ENCODE results near the gene TAL1. TPM values are rescaled to one million over a fixed set of nuclear protein-coding genes. Genes with fewer than 3 reads are reported as not detected.

TAL1 gene
- total and polyA plus RNA-seq, 3 donors from 2014 or later = 1.7 to 3.5 (median 2.3) TPM

- H3K4me3 ChIP-seq = no peak overlapping the region
- 17 to 20% methylated on average over 11 of the region's 11 CpGs for WGBS, 2 donors
- intact Hi-C loops (cut with DNase I; ENCODE audit: low total_unique reads) = no loop called here
Observed at GRCh38 chr1:47175227-47175934, 56.6 kb downstream of the TAL1 start.

GRCh38 chr1:47174656-47175020 is 57.4 kb downstream of the TAL1 start:
- Histone ChIP-seq H3K4me1 (peaks cover 3% of the 10 kb centered on the region), H3K27ac (no peak overlapping the region), H3K4me3 (no peak overlapping the region), H3K27me3 (no peaks in the 10 kb centered on the region), H3K36me3 (ENCODE audit: low read depth, missing control alignments) (no peaks in the 10 kb centered on the region), H3K9me3 (no peaks in the 10 kb centered on the region)
- no peak for DNase-seq
- no peak for TF ChIP-seq POLR2A (IDR thresholded peaks at IDR 0.05)
- TF ChIP-seq, protein P1, sequence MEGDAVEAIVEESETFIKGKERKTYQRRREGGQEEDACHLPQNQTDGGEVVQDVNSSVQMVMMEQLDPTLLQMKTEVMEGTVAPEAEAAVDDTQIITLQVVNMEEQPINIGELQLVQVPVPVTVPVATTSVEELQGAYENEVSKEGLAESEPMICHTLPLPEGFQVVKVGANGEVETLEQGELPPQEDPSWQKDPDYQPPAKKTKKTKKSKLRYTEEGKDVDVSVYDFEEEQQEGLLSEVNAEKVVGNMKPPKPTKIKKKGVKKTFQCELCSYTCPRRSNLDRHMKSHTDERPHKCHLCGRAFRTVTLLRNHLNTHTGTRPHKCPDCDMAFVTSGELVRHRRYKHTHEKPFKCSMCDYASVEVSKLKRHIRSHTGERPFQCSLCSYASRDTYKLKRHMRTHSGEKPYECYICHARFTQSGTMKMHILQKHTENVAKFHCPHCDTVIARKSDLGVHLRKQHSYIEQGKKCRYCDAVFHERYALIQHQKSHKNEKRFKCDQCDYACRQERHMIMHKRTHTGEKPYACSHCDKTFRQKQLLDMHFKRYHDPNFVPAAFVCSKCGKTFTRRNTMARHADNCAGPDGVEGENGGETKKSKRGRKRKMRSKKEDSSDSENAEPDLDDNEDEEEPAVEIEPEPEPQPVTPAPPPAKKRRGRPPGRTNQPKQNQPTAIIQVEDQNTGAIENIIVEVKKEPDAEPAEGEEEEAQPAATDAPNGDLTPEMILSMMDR (IDR thresholded peaks at IDR 0.05) = no peak
- intact Hi-C loops (cut with DNase I; ENCODE audit: low total_unique reads) = no loop called here

More at GRCh38 chr1:47175227-47175934, 56.6 kb downstream of the TAL1 start:
- Histone ChIP-seq H3K9me3 (no peaks in the 10 kb centered on the region), H3K27me3 (no peaks in the 10 kb centered on the region), H3K27ac (no peak overlapping the region), H3K36me3 (ENCODE audit: low read depth, missing control alignments) (no peaks in the 10 kb centered on the region), H3K4me1 (peaks cover 7% of the 10 kb centered on the region)
- TF ChIP-seq POLR2A (IDR thresholded peaks at IDR 0.05) = no peak
- TF ChIP-seq, protein P1 (IDR thresholded peaks at IDR 0.05) = peak; percentile 85 to 97 (median 95)
- peak; percentile 80 for DNase-seq

DNA sequence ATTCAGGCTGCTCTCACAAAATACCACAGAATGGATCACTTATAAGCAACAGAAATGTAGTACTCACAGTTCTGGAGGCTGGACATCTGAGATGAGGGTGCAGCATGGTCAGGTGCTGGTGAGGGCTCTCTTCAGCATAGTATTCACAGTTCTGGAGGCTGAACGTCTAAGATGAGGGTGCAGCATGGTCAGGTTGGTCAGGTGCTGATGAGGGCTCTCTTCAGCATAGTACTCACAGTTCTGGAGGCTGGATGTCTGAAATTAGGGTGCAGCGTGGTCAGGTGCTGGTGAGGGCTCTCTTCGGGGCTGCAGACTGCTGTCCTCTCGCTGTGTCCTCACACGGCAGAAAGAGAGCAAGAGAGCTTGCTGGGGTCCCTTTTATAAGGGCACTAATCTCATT is 59.2 kb downstream of the TAL1 start:
- WGBS, 2 donors = 90 to 95% methylated on average over 5 of the region's 5 CpGs
- no peaks in the 10 kb centered on the region for H3K36me3 ChIP-seq (ENCODE audit: low read depth, missing control alignments)
- no peak for TF ChIP-seq POLR2A (IDR thresholded peaks at IDR 0.05)
- TF ChIP-seq, protein P1 (IDR thresholded peaks at IDR 0.05) = no peak
- H3K27me3 ChIP-seq = no peaks in the 10 kb centered on the region
- no peak overlapping the region for H3K27ac ChIP-seq
- H3K9me3 ChIP-seq = no peaks in the 10 kb centered on the region
- DNase-seq = no peak
- intact Hi-C loops (cut with DNase I; ENCODE audit: low total_unique reads) = no loop called here
- H3K4me3 ChIP-seq = no peak overlapping the region
- H3K4me1 ChIP-seq = no peaks in the 10 kb centered on the region

Other genes starting within 250 kb of the TAL1 start
- gene CYP4X1, start 208.6 kb downstream of the TAL1 start, total RNA-seq = 10 to 100 TPM in 1 of 2 donors, 1 to 10 TPM in 1; 9.4 to 10.4 TPM
- 7.5 TPM for gene CYP4X1, start 208.6 kb downstream of the TAL1 start, polyA plus RNA-seq (ENCODE audit: insufficient read depth, low read depth, low replicate concordance)
- gene CYP4Z1, start 165.0 kb downstream of the TAL1 start, total RNA-seq = 1 to 10 TPM in 1 of 2 donors, under 1 TPM in 1; 0.68 to 2.4 TPM
- 1.0 TPM for gene CYP4Z1, start 165.0 kb downstream of the TAL1 start, polyA plus RNA-seq (ENCODE audit: insufficient read depth, low read depth, low replicate concordance)
- under 1 TPM in 1 of 2 donors, not detected in 1; 0.31 TPM for gene CYP4A22, start 94.8 kb downstream of the TAL1 start, total RNA-seq
- 0.22 TPM for gene CYP4A22, start 94.8 kb downstream of the TAL1 start, polyA plus RNA-seq (ENCODE audit: insufficient read depth, low read depth, low replicate concordance)
- gene PDZK1IP1, start 42.2 kb downstream of the TAL1 start, total RNA-seq = 1 to 10 TPM; 1.5 to 8.6 TPM
- 13.9 TPM for gene PDZK1IP1, start 42.2 kb downstream of the TAL1 start, polyA plus RNA-seq (ENCODE audit: insufficient read depth, low read depth, low replicate concordance)
- gene STIL, start 81.9 kb upstream of the TAL1 start, total RNA-seq = 10 to 100 TPM; 11.5 to 20.4 TPM
- 12.0 TPM for gene STIL, start 81.9 kb upstream of the TAL1 start, polyA plus RNA-seq (ENCODE audit: insufficient read depth, low read depth, low replicate concordance)
- gene CMPK1, start 101.6 kb upstream of the TAL1 start, total RNA-seq = 10 to 100 TPM; 35.1 to 37.0 TPM
- gene CMPK1, start 101.6 kb upstream of the TAL1 start, polyA plus RNA-seq (ENCODE audit: insufficient read depth, low read depth, low replicate concordance) = 36.1 TPM
- gene FOXE3, start 184.1 kb upstream of the TAL1 start, total RNA-seq = 1 to 10 TPM in 1 of 2 donors, under 1 TPM in 1; 0.63 to 1.4 TPM
- gene FOXE3, start 184.1 kb upstream of the TAL1 start, polyA plus RNA-seq (ENCODE audit: insufficient read depth, low read depth, low replicate concordance) = 1.2 TPM
- 1 to 10 TPM in 1 of 2 donors, under 1 TPM in 1; 0.99 to 1.3 TPM for gene FOXD2, start 205.8 kb upstream of the TAL1 start, total RNA-seq
- gene FOXD2, start 205.8 kb upstream of the TAL1 start, polyA plus RNA-seq (ENCODE audit: insufficient read depth, low read depth, low replicate concordance) = 0.26 TPM